Naive B cell (primary cell): ENCODE results near the gene MT1M. TPM values are rescaled to one million over a fixed set of nuclear protein-coding genes. Genes with fewer than 3 reads are reported as not detected.
"Not testable (repeated sequence)": the region's sequence is repeated elsewhere in the genome, so short reads cannot be mapped to it uniquely, and the experiment has no call there.

Source experiments
- ATAC-seq, 2 donors: fragments of 150-1000 bp; cut with Tn5 transposase; 2 replicates each; pipeline ENCODE4 v1.10.0; 2021; ENCODE audit warnings: low read depth in 2 of 2, mild to moderate bottlenecking in 2 of 2, moderate library complexity in 2 of 2
- DNase-seq: peaks from one replicate; pipeline ENCODE4 v3.0.0; 2022
- H3K27ac Mint-ChIP-seq, 6 donors: one replicate each; pipeline ENCODE4 v1.8.0; 2020 to 2022; ENCODE audit warnings: mild to moderate bottlenecking in 6 of 6, mixed read lengths in 6 of 6, moderate library complexity in 5 of 6, inconsistent platforms in 2 of 6
- H3K27me3 Mint-ChIP-seq, 3 donors: one replicate each; pipeline ENCODE4 v1.8.0; 2021 to 2022; ENCODE audit warnings: mixed read lengths in 3 of 3, mild to moderate bottlenecking in 1 of 3
- H3K36me3 Mint-ChIP-seq, 2 donors: one replicate each; pipeline ENCODE4 v1.8.0; 2020 to 2022; ENCODE audit warnings: mixed read lengths in 2 of 2, inconsistent platforms in 1 of 2, mild to moderate bottlenecking in 1 of 2
- H3K4me1 Mint-ChIP-seq, 3 donors: one replicate each; pipeline ENCODE4 v1.8.0; 2020 to 2022; ENCODE audit warnings: mixed read lengths in 3 of 3, inconsistent platforms in 1 of 3, mild to moderate bottlenecking in 1 of 3, moderate library complexity in 1 of 3
- H3K4me3 Mint-ChIP-seq, 8 donors: one replicate each; pipeline ENCODE4 v1.8.0; 2020 to 2022; ENCODE audit warnings: mild to moderate bottlenecking in 8 of 8, mixed read lengths in 8 of 8, moderate library complexity in 8 of 8, inconsistent platforms in 2 of 8
- H3K9me3 Mint-ChIP-seq, 7 donors: one replicate each; pipeline ENCODE4 v1.8.0; 2020 to 2022; ENCODE audit warnings: mixed read lengths in 7 of 7, mild to moderate bottlenecking in 5 of 7, inconsistent platforms in 2 of 7, moderate library complexity in 1 of 7
- polyA plus RNA-seq, 6 donors: library from polyadenylated mRNA; unstranded; fragments of 300-500 nt; fragmentation: Illumina TruSeq; gene quantifications; one replicate each; pipeline ENCODE4 v1.2.3, GENCODE V29; 2021; ENCODE audit warnings: low read depth in 6 of 6

MT1M gene
- polyA plus RNA-seq, 6 donors from 2014 or later: not detected

DNA sequence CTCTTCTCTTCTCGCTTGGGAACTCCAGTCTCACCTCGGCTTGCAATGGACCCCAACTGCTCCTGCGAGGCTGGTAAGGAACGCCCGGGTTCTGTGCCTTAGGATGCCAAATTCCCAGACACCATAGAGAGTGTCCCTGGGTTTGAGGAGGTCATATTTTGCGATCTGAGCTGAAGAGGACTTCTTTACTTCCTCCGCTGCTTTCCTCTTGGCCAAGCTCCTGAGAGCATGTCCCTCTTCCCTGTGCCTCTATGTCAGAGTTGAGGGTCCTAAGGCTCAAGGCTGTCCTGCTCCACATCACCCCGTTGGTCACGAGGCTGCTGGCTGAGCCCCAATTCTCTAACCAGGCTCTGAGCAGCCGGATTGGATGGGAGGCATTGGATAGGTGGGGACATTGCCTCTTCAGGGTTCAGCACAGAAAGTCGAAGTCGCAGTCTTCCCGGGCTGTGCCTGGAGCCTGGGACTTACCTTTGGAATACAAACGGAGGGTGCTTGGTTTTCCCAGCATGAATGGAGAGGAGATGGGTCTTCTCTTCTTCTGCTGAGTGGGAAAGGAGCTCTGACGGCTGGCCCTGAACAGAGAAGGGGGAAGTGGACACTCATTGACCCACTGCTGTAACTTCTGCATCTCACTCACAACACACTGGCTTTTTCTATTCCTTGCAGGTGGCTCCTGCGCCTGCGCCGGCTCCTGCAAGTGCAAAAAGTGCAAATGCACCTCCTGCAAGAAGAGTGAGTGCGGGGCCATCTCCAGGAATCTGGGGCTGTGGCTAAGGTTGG, 37.6 kb downstream of the MT1M start:
- no peaks in the 10 kb centered on the region for H3K9me3 Mint-ChIP-seq
- H3K4me3 Mint-ChIP-seq: peak overlapping the region in 1 of 8 donors; percentile 68
- ATAC-seq (no peak), DNase-seq (no peak)
- peaks cover 79 to 99% (median 97%) of the 10 kb centered on the region in 3 donors for H3K27me3 Mint-ChIP-seq
- H3K36me3 Mint-ChIP-seq: no peaks in the 10 kb centered on the region
- peaks cover 7 to 13% (median 11%) of the 10 kb centered on the region in 3 donors for H3K4me1 Mint-ChIP-seq
- H3K27ac Mint-ChIP-seq: peak overlapping the region in 1 of 6 donors; percentile 33

DNA sequence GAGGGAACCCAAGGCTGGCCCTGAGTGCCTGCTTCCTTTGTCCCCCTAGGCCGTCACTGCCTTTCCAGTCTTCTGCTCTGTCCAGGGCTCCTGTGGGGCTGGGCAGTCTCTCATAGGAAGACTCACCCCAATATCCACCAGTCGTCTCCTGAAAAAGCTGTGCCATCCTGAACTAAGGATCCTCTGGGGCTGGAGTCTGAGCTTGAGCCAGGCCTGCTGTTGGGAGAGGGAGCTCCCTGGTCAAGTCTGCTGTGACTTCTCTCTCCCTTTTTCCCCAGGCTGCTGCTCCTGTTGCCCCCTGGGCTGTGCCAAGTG, 38.1 kb downstream of the MT1M start:
- DNase-seq (no peak), ATAC-seq (no peak)

DNA sequence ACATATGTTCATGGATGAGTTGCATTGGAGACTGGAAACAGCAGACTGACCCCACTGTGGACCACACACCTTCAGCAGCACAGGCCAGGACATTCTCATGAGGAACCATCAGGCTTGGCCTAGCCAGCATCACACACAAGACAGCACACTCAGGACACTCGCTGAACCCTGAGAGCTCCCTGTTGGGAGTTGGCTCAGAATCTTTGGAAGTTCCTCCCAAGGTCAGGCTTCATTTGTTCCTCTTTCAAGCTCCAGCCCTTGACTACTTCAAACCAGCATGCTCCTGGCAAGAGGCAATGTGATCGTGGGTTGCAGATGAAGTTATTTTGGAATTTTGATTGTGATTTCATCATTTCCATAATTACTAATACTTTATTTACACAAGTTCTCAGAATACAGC, 39.2 kb downstream of the MT1M start:
- DNase-seq, H3K9me3 Mint-ChIP-seq, H3K27ac Mint-ChIP-seq, H3K36me3 Mint-ChIP-seq, H3K4me3 Mint-ChIP-seq, ATAC-seq: not testable (repeated sequence)
- Mint-ChIP-seq H3K27me3 (peaks cover 72 to 98% (median 97%) of the 10 kb centered on the region in 3 donors), H3K4me1 (peaks cover 11 to 27% (median 22%) of the 10 kb centered on the region in 3 donors)

More for the DNA sequence above, 38.1 kb downstream of the MT1M start:
- Mint-ChIP-seq H3K27me3 (peaks cover 79 to 99% (median 97%) of the 10 kb centered on the region in 3 donors), H3K36me3 (peaks cover 0 to 5% of the 10 kb centered on the region in 2 donors), H3K4me1 (peaks cover 11 to 17% (median 15%) of the 10 kb centered on the region in 3 donors), H3K27ac (no peak overlapping the region), H3K4me3 (no peak overlapping the region), H3K9me3 (peaks cover 0 to 4% (median 0%) of the 10 kb centered on the region in 7 donors)

DNA sequence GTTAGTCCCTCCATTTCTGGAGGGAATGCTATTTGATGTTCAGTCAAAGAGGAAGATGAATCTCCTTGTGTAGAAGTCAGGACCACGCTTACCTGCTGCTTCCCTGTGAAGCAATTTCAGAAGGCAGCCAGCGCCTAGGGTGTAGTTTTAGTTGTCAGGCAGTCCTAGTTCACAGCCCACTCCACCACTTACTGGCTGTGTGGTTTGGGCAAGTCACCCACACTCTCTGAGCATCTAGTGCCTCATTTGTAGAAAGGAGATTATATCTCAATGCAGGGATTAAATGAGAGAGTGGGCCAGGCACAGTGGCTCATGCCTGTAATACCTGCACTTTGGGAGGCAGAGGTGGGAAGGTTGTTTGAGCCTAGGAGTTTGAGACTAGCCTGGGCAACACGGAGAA, 39.7 kb downstream of the MT1M start:
- Mint-ChIP-seq H3K4me1 (peaks cover 11 to 28% (median 22%) of the 10 kb centered on the region in 3 donors), H3K27me3 (peaks cover 71 to 98% (median 97%) of the 10 kb centered on the region in 3 donors)
- H3K27ac Mint-ChIP-seq, H3K36me3 Mint-ChIP-seq, ATAC-seq, H3K9me3 Mint-ChIP-seq, H3K4me3 Mint-ChIP-seq, DNase-seq: not testable (repeated sequence)

DNA sequence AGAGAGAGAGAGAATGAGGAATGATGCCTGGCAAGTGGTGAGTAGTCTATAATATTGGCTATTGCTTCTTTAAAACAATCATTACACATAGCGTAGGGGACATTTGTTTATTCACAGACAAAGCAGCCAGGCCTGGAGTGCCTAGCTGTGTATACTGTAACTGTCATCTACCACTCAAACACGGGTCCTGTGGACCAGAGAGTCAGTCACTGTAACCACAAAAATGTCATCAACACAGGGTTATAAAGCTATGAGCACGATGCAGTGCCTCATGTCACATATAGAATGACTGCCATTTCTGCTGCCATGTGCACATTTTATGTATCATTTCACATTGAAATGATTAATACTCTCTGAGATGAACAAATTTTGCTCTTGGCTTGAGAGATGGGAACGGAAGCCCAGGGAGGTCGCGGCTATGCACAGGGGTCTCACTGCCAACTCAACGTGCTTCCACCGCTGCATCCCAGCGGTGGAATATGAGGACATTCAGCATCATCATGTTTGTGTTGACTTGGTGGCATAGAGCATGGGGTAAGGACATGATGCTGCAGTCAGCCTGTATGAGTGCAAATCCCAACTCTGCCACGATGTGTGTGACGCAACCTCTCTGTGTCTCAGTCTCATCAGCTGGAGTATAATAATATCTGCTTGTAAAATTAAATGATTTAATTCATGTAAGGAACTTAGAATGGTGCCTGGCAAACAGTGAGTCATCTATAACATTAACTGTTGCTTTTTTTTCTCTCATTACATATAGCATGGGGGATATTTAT, 40.5 kb downstream of the MT1M start:
- Mint-ChIP-seq H3K27me3 (peaks cover 64 to 98% (median 97%) of the 10 kb centered on the region in 3 donors), H3K27ac (no peak overlapping the region), H3K4me3 (no peak overlapping the region), H3K36me3 (peaks cover 0 to 7% of the 10 kb centered on the region in 2 donors), H3K9me3 (peaks cover 0 to 4% (median 0%) of the 10 kb centered on the region in 7 donors), H3K4me1 (peaks cover 11 to 28% (median 22%) of the 10 kb centered on the region in 3 donors)
- ATAC-seq (no peak), DNase-seq (no peak)

DNA sequence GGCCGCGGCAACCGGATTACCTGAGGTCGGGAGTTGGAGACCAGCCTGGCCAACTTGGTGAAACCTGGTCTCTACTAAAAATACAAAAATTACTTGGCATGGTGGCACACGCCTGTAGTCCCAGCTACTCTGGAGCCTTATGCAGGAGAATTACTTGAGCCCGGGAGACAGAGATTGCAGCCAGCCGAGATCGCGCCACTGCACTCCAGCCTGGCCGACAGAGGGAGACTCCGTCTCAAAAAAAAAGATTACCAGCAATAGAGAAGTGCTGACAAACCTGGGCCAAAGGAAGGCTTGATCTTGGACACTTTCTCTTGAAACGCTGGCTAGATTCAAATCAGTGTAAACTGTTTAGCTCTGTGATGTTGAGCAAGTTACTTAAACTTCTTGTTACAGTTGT, 41.5 kb downstream of the MT1M start:
- H3K4me1 Mint-ChIP-seq: peaks cover 7 to 27% (median 20%) of the 10 kb centered on the region in 3 donors
- H3K9me3 Mint-ChIP-seq: peaks cover 0 to 4% (median 0%) of the 10 kb centered on the region in 7 donors
- H3K4me3 Mint-ChIP-seq: no peak overlapping the region
- ATAC-seq (peak; percentile 57 to 64), DNase-seq (no peak)
- peaks cover 0 to 7% of the 10 kb centered on the region in 2 donors for H3K36me3 Mint-ChIP-seq
- H3K27ac Mint-ChIP-seq: no peak overlapping the region
- H3K27me3 Mint-ChIP-seq: peaks cover 55 to 88% (median 88%) of the 10 kb centered on the region in 3 donors

DNA sequence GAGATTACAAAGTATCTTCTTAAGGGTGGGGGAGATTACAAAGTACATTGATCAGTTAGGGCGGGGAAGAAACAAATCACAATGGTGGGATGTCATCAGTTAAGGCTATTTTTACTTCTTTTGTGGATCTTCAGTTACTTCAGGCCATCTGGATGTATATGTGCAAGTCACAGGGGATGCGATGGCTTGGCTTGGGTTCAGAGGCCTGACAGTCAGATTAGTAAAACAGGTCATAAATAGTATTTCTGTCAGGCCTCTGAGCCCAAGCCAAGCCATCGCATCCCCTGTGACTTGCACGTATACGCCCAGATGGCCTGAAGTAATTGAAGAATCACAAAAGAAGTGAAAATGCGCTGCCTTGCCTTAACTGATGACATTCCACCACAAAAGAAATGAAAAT, 42.1 kb downstream of the MT1M start:
- not testable (repeated sequence) for H3K27ac Mint-ChIP-seq, DNase-seq, H3K9me3 Mint-ChIP-seq, H3K4me3 Mint-ChIP-seq, ATAC-seq, H3K36me3 Mint-ChIP-seq
- Mint-ChIP-seq H3K27me3 (peaks cover 51 to 82% (median 82%) of the 10 kb centered on the region in 3 donors), H3K4me1 (peaks cover 7 to 21% (median 16%) of the 10 kb centered on the region in 3 donors)

DNA sequence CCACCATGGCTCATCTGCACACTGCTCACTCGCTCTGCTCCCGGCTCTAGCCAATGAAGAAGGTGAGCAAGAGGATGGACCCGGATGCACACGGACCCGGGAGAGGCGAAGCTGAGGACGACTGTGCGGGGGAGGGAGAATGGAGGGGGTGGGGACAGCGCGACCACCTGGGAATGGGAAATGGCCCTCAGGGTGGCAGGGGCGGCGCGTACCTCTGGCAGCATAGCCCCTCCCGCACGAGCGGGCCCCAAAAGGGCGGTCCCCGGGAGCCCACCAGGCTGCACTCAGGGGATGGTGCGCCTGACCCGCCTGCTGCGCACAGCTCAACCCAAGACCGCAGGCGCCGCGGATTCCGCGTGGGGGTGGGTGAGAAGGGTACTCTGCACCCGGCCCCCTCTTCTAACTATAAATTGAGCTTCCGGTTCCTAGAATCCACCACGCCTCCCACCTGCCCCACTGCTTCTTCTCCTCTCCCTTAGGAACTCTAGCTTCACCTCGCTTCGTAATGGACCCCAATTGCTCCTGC, 43.3 kb downstream of the MT1M start:
- peaks cover 5 to 17% (median 14%) of the 10 kb centered on the region in 3 donors for H3K4me1 Mint-ChIP-seq
- H3K36me3 Mint-ChIP-seq: peaks cover 0 to 7% of the 10 kb centered on the region in 2 donors
- peak overlapping the region in 4 of 8 donors; percentile 45 to 70 (median 51) for H3K4me3 Mint-ChIP-seq
- H3K27ac Mint-ChIP-seq: no peak overlapping the region
- ATAC-seq (peak; percentile 43 to 50), DNase-seq (no peak)
- peaks cover 0 to 4% (median 0%) of the 10 kb centered on the region in 7 donors for H3K9me3 Mint-ChIP-seq
- H3K27me3 Mint-ChIP-seq: peaks cover 48 to 72% (median 71%) of the 10 kb centered on the region in 3 donors

DNA sequence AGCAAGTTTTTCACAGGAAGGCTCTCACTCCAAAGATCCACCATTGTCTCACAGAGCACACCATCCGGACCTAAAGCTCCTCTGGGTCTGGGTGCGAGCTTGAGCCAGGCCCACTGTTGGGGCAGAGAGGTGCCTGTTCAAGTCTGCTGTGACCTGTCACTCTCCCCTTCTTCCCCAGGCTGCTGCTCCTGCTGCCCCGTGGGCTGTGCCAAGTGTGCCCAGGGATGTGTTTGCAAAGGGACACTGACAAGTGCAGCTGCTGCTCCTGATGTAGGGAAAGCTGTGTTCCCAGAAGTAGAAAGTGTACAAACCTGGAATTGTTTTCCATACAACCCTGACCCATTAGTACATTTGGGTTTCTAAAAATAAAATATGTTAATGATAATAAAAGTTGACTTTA, 45.0 kb downstream of the MT1M start:
- Mint-ChIP-seq H3K27me3 (peaks cover 36 to 64% (median 54%) of the 10 kb centered on the region in 3 donors), H3K36me3 (peaks cover 0 to 7% of the 10 kb centered on the region in 2 donors), H3K4me3 (peak overlapping the region in 1 of 8 donors; percentile 15), H3K9me3 (peaks cover 0 to 4% (median 0%) of the 10 kb centered on the region in 7 donors), H3K27ac (no peak overlapping the region), H3K4me1 (peaks cover 13 to 30% (median 22%) of the 10 kb centered on the region in 3 donors)
- DNase-seq (no peak), ATAC-seq (no peak)

DNA sequence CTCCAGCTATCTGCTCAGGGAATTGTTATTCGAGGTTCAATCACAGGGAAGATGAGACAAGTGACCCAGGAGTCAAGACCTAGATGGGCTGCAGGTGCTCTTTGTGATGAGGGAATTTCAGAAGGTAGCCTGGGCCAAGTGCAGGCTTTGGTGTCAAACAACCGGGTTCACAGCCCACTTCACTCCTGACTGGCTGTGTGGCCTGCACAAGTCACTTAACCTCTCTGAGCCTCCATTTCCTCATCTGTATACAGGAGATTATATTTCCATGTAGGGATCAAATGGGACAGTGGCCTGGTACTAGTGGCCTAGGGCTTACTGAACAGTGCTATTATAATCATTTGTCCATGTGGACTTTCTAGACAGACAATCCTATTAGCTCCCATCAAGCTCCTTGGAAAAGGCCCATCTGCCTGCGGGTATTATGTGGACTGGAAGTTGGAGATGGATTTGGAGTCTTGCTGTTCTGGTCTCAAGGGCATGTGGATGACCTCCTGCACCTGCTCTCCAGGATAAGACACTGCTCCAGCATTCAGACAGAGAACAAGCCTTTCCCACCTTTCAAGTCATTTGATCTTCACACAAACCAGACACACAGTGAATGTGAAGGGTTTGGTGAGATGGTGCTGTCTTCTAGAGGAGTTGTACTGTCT, 46.7 kb downstream of the MT1M start:
- DNase-seq (no peak), ATAC-seq (no peak)
- H3K4me3 Mint-ChIP-seq: no peak overlapping the region
- H3K9me3 Mint-ChIP-seq: peaks cover 0 to 4% (median 0%) of the 10 kb centered on the region in 7 donors
- H3K4me1 Mint-ChIP-seq: peaks cover 16 to 40% (median 28%) of the 10 kb centered on the region in 3 donors
- peaks cover 25 to 55% (median 42%) of the 10 kb centered on the region in 3 donors for H3K27me3 Mint-ChIP-seq
- peaks cover 0 to 7% of the 10 kb centered on the region in 2 donors for H3K36me3 Mint-ChIP-seq
- no peak overlapping the region for H3K27ac Mint-ChIP-seq

DNA sequence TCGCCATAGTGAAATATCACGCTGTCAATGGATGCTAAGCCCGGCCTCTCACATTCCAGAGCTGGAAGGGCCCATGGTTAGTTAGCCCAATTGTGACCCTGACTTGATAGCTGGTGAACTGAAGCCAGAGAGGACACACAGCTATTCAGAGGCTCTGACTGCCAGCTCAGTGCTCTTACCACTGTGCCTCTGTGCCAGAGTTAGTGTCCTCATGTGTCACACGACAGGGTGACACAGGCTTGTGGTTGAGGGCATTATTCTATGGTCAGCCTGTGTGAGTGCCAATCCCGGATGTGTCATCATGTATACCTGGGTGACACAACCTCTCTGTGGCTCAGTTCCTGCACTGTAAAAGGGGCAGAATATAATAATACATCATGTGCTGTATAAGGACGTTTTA, 47.4 kb downstream of the MT1M start:
- Mint-ChIP-seq H3K36me3 (peaks cover 0 to 7% of the 10 kb centered on the region in 2 donors), H3K9me3 (peaks cover 0 to 4% (median 0%) of the 10 kb centered on the region in 7 donors), H3K4me3 (no peak overlapping the region), H3K27ac (no peak overlapping the region), H3K27me3 (peaks cover 24 to 53% (median 41%) of the 10 kb centered on the region in 3 donors), H3K4me1 (peaks cover 16 to 40% (median 27%) of the 10 kb centered on the region in 3 donors)
- no peak for DNase-seq
- no peak for ATAC-seq

DNA sequence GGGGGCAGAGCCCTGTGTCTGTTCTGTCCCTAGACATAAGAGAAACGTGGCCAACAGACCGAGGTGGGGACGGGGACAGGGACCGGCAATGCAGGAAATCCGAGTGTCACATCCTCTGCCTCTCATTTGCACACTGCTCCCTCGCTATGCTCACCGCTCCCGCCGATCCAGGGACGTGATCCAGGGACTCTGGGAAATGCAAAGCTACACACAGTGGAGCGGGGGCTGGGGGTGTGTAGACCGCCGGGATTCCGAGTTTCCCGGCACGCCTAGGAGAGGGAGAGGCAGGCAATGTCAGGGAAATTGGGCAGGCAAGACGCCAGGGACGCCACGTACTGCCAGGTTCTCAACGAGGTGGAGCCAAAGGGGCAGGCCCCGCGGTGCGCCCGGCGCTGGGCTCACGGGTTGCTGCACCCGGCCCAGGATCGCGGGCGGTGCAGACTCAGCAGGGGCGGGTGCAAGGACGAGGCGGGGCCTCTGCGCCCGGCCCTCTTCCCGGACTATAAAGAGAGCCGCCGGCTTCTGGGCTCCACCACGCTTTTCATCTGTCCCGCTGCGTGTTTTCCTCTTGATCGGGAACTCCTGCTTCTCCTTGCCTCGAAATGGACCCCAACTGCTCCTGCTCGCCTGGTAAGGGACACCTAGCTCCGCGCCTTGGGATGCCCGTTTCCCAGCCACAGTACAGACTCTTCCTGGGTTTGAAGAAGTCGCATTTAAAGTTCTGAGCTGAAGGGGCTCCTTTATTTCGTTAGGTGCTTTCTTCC, 49.7 kb downstream of the MT1M start, which contains the start of gene MT1X:
MT1X (plus strand) TSS at position 532 of the 764 bp plus-strand sequence; CDS start at position 603, 71 bp downstream.
- Mint-ChIP-seq H3K27ac (peak within 1 kb of the TSS in 5 of 6 donors; percentile 24 to 91 (median 30)), H3K36me3 (peaks cover 0 to 7% of the 10 kb centered on the region in 2 donors), H3K27me3 (peaks cover 12 to 36% (median 27%) of the 10 kb centered on the region in 3 donors), H3K4me1 (peaks cover 11 to 23% (median 18%) of the 10 kb centered on the region in 3 donors), H3K4me3 (peak within 1 kb of the TSS; percentile 84 to 94 (median 92)), H3K9me3 (peaks cover 0 to 4% (median 0%) of the 10 kb centered on the region in 7 donors)
- ATAC-seq (peak; percentile 98 to 99), DNase-seq (peak; percentile 47)
